Fibroblast of the aortic adventitia (primary cell): ENCODE results near the gene MTHFR. TPM values are rescaled to one million over a fixed set of nuclear protein-coding genes. Genes with fewer than 3 reads are reported as not detected.

Experiments used
- DNase-seq: peaks from one replicate; pipeline ENCODE4 v3.0.0-alpha.2; 2010; ENCODE audit warnings: low read depth
- H3K4me3 ChIP-seq: 2 replicates; pipeline ENCODE4 v1.5.1; 2011; ENCODE audit warnings: low read depth, mild to moderate bottlenecking, control low read depth, low read length, moderate library complexity
- total RNA-seq: library from RNA; depleted of rRNA; stranded (reverse); fragments of >200 nt; gene quantifications from 2 replicates; pipeline ENCODE4 v1.2.3, GENCODE V29; 2012; ENCODE audit warnings: low replicate concordance
- TF ChIP-seq, protein P1 (sequence below): IDR thresholded peaks from 2 replicates; pipeline ENCODE4 v1.5.1; 2011; ENCODE audit warnings: mild to moderate bottlenecking, low read length, control low read depth, inconsistent platforms; ENCODE audit not compliant: insufficient read depth

The MTHFR gene
- total RNA-seq, 1 donor = 42.9 TPM

DNA sequence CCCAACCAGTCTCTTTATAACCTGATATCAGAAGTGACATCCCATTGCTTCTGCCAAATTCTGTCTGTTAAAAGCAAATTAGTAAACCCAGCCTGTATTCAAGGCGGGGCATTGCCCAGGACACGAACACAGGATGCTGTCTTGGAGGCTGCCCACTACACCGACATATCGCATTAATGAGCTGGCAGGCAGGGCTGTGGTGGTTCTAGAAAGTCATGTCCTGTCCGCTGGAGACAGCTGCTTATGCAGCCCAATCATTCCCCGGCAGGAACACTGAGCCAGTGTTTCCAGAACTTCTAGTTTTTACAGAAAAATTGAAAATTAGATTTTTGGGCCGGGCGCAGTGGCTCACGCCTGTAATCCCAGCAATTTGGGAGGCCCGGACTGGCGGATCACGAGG, 24.5 kb downstream of the MTHFR start:
- no peak for DNase-seq
- TF ChIP-seq, protein P1, sequence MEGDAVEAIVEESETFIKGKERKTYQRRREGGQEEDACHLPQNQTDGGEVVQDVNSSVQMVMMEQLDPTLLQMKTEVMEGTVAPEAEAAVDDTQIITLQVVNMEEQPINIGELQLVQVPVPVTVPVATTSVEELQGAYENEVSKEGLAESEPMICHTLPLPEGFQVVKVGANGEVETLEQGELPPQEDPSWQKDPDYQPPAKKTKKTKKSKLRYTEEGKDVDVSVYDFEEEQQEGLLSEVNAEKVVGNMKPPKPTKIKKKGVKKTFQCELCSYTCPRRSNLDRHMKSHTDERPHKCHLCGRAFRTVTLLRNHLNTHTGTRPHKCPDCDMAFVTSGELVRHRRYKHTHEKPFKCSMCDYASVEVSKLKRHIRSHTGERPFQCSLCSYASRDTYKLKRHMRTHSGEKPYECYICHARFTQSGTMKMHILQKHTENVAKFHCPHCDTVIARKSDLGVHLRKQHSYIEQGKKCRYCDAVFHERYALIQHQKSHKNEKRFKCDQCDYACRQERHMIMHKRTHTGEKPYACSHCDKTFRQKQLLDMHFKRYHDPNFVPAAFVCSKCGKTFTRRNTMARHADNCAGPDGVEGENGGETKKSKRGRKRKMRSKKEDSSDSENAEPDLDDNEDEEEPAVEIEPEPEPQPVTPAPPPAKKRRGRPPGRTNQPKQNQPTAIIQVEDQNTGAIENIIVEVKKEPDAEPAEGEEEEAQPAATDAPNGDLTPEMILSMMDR = no peak
- no peak overlapping the region for H3K4me3 ChIP-seq

DNA sequence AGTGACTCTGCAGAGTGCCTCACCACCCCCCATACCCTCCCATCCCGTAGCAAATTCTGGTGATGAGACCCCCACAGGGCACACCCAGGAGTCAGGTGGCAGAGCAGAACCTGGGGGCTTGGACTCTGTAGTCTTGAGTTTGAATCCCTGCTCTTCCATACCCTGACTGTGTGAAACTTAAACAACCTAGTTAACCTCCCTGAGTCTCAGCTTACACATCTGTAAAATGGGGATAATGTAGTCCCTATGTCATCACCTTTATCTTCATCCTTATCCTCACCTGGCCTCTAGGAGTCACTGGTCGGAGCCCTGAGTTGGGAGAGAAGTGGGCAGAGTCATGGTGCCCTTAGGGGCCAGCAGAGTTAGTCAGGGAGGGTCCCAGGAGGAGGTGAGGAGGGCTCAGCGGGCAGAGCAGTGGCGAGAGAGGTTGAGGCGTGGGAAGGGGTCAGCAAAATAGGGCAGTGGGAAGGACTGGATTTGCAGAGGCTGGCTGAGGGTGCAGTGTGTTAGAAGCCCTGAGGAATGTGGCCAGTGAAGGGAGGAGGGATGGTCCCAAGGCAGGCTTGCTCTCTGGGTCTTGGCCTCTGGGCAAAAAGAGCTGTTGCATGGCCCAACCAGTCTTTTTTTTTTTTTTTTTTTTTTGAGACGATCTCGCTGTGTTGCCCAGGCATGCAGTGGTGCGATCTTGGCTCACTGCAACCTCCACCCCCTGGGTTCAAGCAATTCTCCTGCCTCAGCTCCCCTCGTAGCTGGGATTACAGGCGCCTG, 25.2 kb downstream of the MTHFR start:
- TF ChIP-seq, protein P1 = no peak
- no peak for DNase-seq
- H3K4me3 ChIP-seq = no peak overlapping the region

DNA sequence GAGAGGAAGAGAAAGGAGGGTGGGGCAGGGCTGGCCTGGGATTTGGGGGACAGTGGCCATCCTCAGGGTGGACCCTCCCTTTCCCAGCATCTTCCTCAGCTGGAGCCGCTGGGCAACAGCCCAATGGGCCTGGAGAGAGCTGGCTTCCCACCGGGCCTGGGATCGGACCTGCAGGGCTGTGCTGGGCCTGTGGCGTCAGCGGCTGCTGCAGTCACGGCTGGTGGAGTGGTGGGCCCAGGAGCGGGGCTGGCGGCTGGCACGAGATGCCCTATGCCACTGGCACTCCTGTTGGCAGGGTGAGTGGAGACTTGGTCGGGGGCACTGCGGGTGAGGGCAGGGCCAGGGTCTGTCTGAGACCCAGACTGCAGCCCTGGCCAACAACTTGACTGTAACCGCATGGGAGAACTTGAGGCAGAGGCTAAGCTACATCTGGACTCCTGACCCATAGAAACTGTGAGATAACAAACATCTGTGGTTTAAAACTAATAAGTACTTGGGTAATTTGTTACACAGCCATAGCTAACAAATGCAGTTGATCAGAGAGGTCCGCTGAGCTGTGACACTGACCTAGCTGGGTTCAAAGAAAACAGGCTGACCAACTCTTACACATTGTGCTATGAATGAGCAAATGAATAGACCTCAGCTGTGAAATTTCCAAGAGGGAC, 25.9 kb downstream of the MTHFR start:
- H3K4me3 ChIP-seq = no peak overlapping the region
- TF ChIP-seq, protein P1 = no peak
- DNase-seq = no peak

DNA sequence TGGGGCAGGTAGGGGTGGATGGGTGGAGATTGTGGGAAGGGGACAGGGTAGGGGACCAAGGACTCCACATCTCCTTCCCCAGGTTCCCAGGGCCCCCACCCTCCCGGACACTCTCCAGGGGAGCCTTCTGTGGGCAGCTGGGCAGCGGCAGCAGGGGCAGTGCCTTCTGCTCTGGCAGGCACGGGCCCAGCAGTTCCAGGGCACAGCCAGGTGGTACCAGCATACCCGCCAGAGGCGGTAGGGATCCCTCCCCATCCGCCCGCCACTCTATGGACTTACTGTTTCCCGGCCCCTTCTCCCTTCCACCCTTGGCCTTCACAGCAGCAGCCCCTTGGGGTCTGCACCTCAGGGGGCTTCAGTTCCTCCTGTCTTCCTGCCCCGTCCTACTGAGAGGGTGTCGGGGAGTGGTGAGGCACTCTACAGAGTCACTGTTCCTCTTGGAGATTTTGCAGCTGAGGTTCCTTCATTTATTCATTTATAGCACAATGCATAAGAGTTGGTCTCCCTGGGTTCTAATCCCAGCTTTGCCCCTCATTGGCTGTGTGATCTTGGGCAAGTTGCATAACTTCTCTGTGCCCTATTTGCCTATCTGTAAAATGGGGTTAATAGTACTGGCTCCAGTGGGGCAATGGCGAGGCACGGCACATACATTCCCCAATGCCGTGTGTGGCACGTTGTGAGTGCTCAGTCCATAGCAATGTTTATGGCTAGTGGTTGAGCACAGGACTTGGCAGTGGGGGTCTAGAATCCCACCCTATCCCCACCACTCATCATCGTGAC, 26.7 kb downstream of the MTHFR start:
- DNase-seq = no peak
- TF ChIP-seq, protein P1 = no peak
- H3K4me3 ChIP-seq = no peak overlapping the region

DNA sequence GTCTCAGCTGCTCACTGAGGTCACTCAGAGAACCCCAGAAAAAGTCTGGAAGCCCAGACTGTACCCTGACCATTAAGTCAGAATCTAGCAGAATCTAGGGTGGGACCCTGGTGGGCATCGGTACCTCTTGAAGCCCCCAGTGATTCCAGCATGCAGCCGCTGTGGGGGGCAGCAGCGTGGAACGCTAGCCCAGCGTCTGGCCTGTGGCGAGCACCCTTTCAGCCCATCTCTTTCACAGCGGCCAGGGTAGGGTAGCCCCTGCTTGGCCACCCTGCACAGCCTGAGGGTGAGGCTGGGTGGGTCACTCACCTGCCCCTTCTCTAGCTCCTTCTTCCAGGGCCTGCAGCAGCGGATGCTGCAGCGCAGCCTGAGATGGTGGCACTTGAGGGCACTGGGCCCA, 27.4 kb downstream of the MTHFR start:
- H3K4me3 ChIP-seq = no peak overlapping the region
- no peak for DNase-seq
- TF ChIP-seq, protein P1 = no peak

DNA sequence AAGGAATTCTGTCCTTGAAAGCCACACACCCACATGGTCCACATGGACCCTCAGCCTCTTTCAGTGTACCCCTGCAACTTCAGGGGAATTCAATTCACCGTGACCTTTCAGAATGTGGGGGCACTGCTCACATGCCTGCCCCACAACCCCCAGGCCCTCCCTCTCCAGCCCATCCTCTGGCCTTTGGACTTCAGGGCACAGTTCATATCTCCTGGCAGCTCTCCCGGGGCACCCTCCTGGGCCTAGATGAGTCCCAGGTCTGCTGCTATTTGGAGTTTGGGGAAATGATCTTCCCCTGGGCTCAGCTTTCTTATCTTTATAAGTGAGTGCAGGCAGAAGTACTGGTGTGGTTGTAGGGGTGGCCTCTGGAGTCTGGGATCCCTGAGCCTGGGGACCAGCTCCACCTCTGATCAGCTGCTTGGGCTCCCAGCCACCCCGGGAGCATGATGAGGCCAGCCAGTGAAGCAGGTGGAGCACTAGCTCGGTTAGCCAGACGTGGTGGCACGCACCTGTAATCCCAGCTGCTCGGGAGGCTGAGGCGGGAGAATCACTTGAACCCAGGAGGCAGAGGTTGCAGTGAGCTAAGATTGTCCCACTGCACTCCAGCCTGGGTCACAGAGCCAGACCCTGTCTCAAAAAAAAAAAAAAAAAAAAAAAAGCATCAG, 28.0 kb downstream of the MTHFR start:
- H3K4me3 ChIP-seq = no peak overlapping the region
- no peak for DNase-seq
- TF ChIP-seq, protein P1 = no peak
